ENCODE measurements around the gene GM2A. TPM values are rescaled to one million over a fixed set of nuclear protein-coding genes. Genes with fewer than 3 reads are reported as not detected.

The GM2A gene
- total and polyA plus RNA-seq, 9 of the 15 experiments (the other 6 are each of a cell fraction or from before 2014, with no cell fraction given), result 5.8 to 36.0 (median 10.0) TPM

- TF ChIP-seq MBD2 (IDR thresholded peaks at IDR 0.05; ENCODE audit: borderline replicate concordance, low read depth), result no peak
- TF ChIP-seq ZNF699 (CRISPR knock-in tag; IDR thresholded peaks at IDR 0.05; ENCODE audit: insufficient replicate concordance), result no peak
- TF ChIP-seq THRAP3 (IDR thresholded peaks at IDR 0.05; ENCODE audit: borderline replicate concordance), result no peak
- no peak for TF ChIP-seq RFX5 (IDR thresholded peaks at IDR 0.05; ENCODE audit: low read depth, low read length)
- TF ChIP-seq ZFX (CRISPR knock-in tag; IDR thresholded peaks at IDR 0.05), result no peak
- TF ChIP-seq MEF2A (IDR thresholded peaks at IDR 0.05; ENCODE audit: control insufficient read depth, low read depth, low read length), result no peak
- no peak for TF ChIP-seq GABPB1 (CRISPR knock-in tag; IDR thresholded peaks at IDR 0.05)
- TF ChIP-seq TRIM25 (IDR thresholded peaks at IDR 0.05; ENCODE audit: borderline replicate concordance), result no peak
- no peak for TF ChIP-seq TGIF2 (CRISPR knock-in tag; IDR thresholded peaks at IDR 0.05)
These were observed 1.4 kb upstream of the GM2A start (continued) for GRCh38 chr5:151251621-151252020.

DNA sequence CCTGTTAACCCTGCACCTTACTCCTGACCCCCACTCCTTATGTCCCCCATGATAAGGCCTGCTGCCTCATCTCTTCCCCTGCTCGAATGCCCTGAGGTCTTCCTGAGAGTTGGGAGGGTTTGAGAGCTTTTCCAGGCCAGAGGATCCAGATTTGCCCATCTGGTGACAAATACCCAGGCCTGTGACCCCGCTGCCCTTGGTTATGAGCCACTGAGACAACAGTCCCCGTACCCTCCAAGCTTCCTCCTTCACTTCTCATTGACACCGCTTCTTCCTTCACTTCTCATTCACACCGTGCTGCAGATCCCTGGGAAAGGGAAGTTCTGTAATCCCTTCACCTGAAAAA, 593 bp downstream of the GM2A start:
- H3K9me1 ChIP-seq (ENCODE audit: control insufficient read depth, insufficient read depth, low read length), result no peaks in the 10 kb centered on the region
- peaks cover 3% of the 10 kb centered on the region; the same call in 2 of the 3 replicates for H3K79me2 ChIP-seq (ENCODE audit: control insufficient read depth, insufficient read depth, low read length)
- intact Hi-C loops (cut with micrococcal nuclease) (no loop called here), in situ Hi-C loops (cut with MboI) (no loop called here)
- 7% methylated on average over 5 of the region's 5 CpGs for WGBS (ENCODE audit: insufficient coverage, low coverage, missing lambda C conversion rate)
- BruUV-seq (replicated peaks), result no TSS peak
- peak overlapping the region; percentile 97 for H2AFZ ChIP-seq (ENCODE audit: low read depth, low read length)
- FAIRE-seq (no peak), ATAC-seq (no peak), DNase-seq (ENCODE audit: extremely low read depth in 1 of 4, low spot score in 3 of 4) (peak in 1 of 4 experiments; percentile 24)
- CTCF ChIA-PET (ENCODE audit: low intra/inter-chr PET ratio), result interaction anchor here (0.6 kb wide), 1 partner anchor 1313 kb away, joined by 3 read pairs; no protein-coding TSS in a partner anchor
- H4K20me1 ChIP-seq (replicated peaks; ENCODE audit: control insufficient read depth, insufficient read depth, low read length), result no peaks in the 10 kb centered on the region
- peak overlapping the region; percentile 94 for H3K4me2 ChIP-seq (ENCODE audit: insufficient read depth, low read length)
- no peaks in the 10 kb centered on the region for H3K27me3 ChIP-seq (ENCODE audit: control insufficient read depth in 2 of 2, insufficient read depth in 2 of 2, low read length in 2 of 2)
- H3K9ac ChIP-seq (ENCODE audit: insufficient read depth in 1 of 2, low read depth in 2 of 2, low read length in 2 of 2), result peak overlapping the region; percentile 48 to 89; a peak in 3 of 4 replicates
- peaks cover 9 to 18% of the 10 kb centered on the region in 2 experiments; a peak in 4 of 5 replicates for H3K4me1 ChIP-seq (replicated peaks in 1 of 2; ENCODE audit: control insufficient read depth in 2 of 2, insufficient read depth in 2 of 2, low read length in 2 of 2)
- peak overlapping the region; percentile 24; the same call in 2 of the 3 replicates for H3K27ac ChIP-seq (ENCODE audit: extremely low read depth, low read depth, low read length)
- H3K4me3 ChIP-seq, result peak overlapping the region; percentile 57
- no peaks in the 10 kb centered on the region for H3K9me3 ChIP-seq (replicated peaks; ENCODE audit: control insufficient read depth, insufficient read depth, low read depth, low read length)
- POLR2A ChIA-PET, result interaction anchor here (1.1 to 3.1 kb wide), 3 partner anchors 12 to 40 kb away, joined by 3 to 11 read pairs (median 4); no protein-coding TSS in a partner anchor
- H3K36me3 ChIP-seq (ENCODE audit: control insufficient read depth, insufficient read depth, low read length), result no peaks in the 10 kb centered on the region
- no peak for TF ChIP-seq ZNF253 (CRISPR knock-in tag; conservative IDR thresholded peaks at IDR 0.05)
- TF ChIP-seq ZNF444 (CRISPR knock-in tag; IDR thresholded peaks at IDR 0.05), result no peak
- no peak for TF ChIP-seq KLF13 (tag; IDR thresholded peaks at IDR 0.05; ENCODE audit: borderline replicate concordance, low read depth)
- TF ChIP-seq, protein P1, sequence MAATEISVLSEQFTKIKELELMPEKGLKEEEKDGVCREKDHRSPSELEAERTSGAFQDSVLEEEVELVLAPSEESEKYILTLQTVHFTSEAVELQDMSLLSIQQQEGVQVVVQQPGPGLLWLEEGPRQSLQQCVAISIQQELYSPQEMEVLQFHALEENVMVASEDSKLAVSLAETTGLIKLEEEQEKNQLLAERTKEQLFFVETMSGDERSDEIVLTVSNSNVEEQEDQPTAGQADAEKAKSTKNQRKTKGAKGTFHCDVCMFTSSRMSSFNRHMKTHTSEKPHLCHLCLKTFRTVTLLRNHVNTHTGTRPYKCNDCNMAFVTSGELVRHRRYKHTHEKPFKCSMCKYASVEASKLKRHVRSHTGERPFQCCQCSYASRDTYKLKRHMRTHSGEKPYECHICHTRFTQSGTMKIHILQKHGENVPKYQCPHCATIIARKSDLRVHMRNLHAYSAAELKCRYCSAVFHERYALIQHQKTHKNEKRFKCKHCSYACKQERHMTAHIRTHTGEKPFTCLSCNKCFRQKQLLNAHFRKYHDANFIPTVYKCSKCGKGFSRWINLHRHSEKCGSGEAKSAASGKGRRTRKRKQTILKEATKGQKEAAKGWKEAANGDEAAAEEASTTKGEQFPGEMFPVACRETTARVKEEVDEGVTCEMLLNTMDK (IDR thresholded peaks at IDR 0.05; ENCODE audit: borderline replicate concordance, insufficient read depth, low read depth, low read length, poor library complexity, severe bottlenecking), result no peak
- TF ChIP-seq CBFA2T3 (IDR thresholded peaks at IDR 0.05), result 0 out of 2 replicates have a peak, but pooled peaks have one; percentile 28
- TF ChIP-seq, protein P2, sequence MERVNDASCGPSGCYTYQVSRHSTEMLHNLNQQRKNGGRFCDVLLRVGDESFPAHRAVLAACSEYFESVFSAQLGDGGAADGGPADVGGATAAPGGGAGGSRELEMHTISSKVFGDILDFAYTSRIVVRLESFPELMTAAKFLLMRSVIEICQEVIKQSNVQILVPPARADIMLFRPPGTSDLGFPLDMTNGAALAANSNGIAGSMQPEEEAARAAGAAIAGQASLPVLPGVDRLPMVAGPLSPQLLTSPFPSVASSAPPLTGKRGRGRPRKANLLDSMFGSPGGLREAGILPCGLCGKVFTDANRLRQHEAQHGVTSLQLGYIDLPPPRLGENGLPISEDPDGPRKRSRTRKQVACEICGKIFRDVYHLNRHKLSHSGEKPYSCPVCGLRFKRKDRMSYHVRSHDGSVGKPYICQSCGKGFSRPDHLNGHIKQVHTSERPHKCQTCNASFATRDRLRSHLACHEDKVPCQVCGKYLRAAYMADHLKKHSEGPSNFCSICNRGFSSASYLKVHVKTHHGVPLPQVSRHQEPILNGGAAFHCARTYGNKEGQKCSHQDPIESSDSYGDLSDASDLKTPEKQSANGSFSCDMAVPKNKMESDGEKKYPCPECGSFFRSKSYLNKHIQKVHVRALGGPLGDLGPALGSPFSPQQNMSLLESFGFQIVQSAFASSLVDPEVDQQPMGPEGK (CRISPR knock-in tag; IDR thresholded peaks at IDR 0.05; ENCODE audit: borderline replicate concordance), result no peak
- TF ChIP-seq RAD51 (IDR thresholded peaks at IDR 0.05; ENCODE audit: borderline replicate concordance, low read depth), result no peak
